Esophagus squamous epithelium (tissue), 5 donors: ENCODE measurements around the gene ZNHIT1. TPM values are rescaled to one million over a fixed set of nuclear protein-coding genes. Genes with fewer than 3 reads are reported as not detected.
A peak's percentile ranks its signal among the peaks of the same experiment; 100 is the strongest.

Source experiments
- DNase-seq: peaks from one replicate; lab custom pipeline; 2025; lab: John Stamatoyannopoulos, UW
- H3K27ac ChIP-seq, 4 donors: fragments of 200-600 bp; sonication (generic); one replicate each; pipeline ENCODE4 v1.5.1; 2016 to 2019; ENCODE audit warnings: mild to moderate bottlenecking in 1 of 4
- H3K27me3 ChIP-seq, 4 donors: fragments of 200-600 bp; sonication (generic); 1 replicate in 3 of 4; 2 replicates in 1 of 4; pipeline versions ENCODE4 v1.5.1 to v1.6.0; 2017 to 2021; ENCODE audit warnings: antibody characterized with exemption in 1 of 4
- H3K36me3 ChIP-seq, 3 donors: fragments of 200-600 bp; sonication (generic); one replicate each; pipeline ENCODE4 v1.5.1; 2016 to 2019
- H3K4me1 ChIP-seq, 3 donors: fragments of 200-600 bp; sonication (generic); one replicate each; pipeline ENCODE4 v1.5.1; 2017 to 2019
- H3K4me3 ChIP-seq, 4 donors: fragments of 200-600 bp; sonication (generic); 1 replicate in 3 of 4; 2 replicates in 1 of 4; pipeline ENCODE4 v1.5.1; 2016 to 2019; ENCODE audit warnings: mild to moderate bottlenecking in 2 of 4, moderate library complexity in 1 of 4
- H3K9me3 ChIP-seq, 3 donors: fragments of 200-600 bp; sonication (generic); one replicate each; pipeline ENCODE4 v1.5.1; 2016 to 2019
- CTCF ChIP-seq, 6 experiments: fragments of 450-650 bp in 4 of 6; fragments of 200-600 bp in 2 of 6; sonication (generic) in 2 of 6; IDR thresholded peaks; one replicate each; pipeline ENCODE4 v1.5.1; 2016 to 2019; ENCODE audit warnings: antibody characterized with exemption in 6 of 6, mild to moderate bottlenecking in 4 of 6, moderate library complexity in 4 of 6
- POLR2A ChIP-seq, 4 donors: fragments of 450-650 bp; IDR thresholded peaks; one replicate each; pipeline ENCODE4 v1.6.1; 2017; ENCODE audit warnings: antibody characterized with exemption in 4 of 4, mild to moderate bottlenecking in 4 of 4, moderate library complexity in 3 of 4
- WGBS, 2 donors: methylation state at CpG; one replicate each; pipeline ENCODE4 v1.1.5; 2018; 5-methylcytosine and 5-hydroxymethylcytosine counted together
- intact Hi-C: fragments of 100-400 bp; cut with DNase I; formaldehyde crosslinking; loops from one replicate; pipeline ENCODE4 v1.15.0; 2022
- total RNA-seq, 4 donors: library from RNA; depleted of rRNA; stranded (reverse); fragments of >200 nt; gene quantifications; one replicate each; pipeline ENCODE4 v1.1.0, GENCODE V29; 2016
- donor health status: DM: yes; HTN: yes; CAD: no.

ZNHIT1 gene
- total RNA-seq, 4 donors from 2014 or later = 51.3 to 87.9 (median 64.4) TPM

- H3K27me3 ChIP-seq = no peaks in the 10 kb centered on the region
- H3K27ac ChIP-seq = no peak overlapping the region
- WGBS, 2 donors = 96% methylated on average over 5 of the region's 24 CpGs; no CpG with 5 or more reads in 1 of the 2 donors
- no peak overlapping the region for H3K4me3 ChIP-seq
- TF ChIP-seq CTCF (IDR thresholded peaks at IDR 0.05) (no peak), POLR2A (IDR thresholded peaks at IDR 0.05) (no peak)
- H3K36me3 ChIP-seq = peaks cover 0 to 89% (median 9%) of the 10 kb centered on the region in 3 donors
- intact Hi-C loops = no loop called here
- DNase-seq = no peak
- H3K9me3 ChIP-seq = no peaks in the 10 kb centered on the region
- peaks cover 6 to 14% (median 8%) of the 10 kb centered on the region in 3 donors for H3K4me1 ChIP-seq
These were observed 6.5 kb upstream of the ZNHIT1 start for GRCh38 chr7:101211501-101211900.

- H3K9me3 ChIP-seq = no peaks in the 10 kb centered on the region
- H3K4me3 ChIP-seq = no peak overlapping the region
- intact Hi-C loops = no loop called here
- TF ChIP-seq CTCF (IDR thresholded peaks at IDR 0.05) = no peak
- TF ChIP-seq POLR2A (IDR thresholded peaks at IDR 0.05) = no peak
- DNase-seq = no peak
- peaks cover 0 to 85% (median 9%) of the 10 kb centered on the region in 3 donors for H3K36me3 ChIP-seq
- no peaks in the 10 kb centered on the region for H3K27me3 ChIP-seq
- H3K4me1 ChIP-seq = peaks cover 8 to 19% (median 11%) of the 10 kb centered on the region in 3 donors
- 97% methylated on average over 6 of the region's 8 CpGs; no CpG with 5 or more reads in 1 of the 2 donors for WGBS, 2 donors
- H3K27ac ChIP-seq = no peak overlapping the region
These were observed 6.0 kb upstream of the ZNHIT1 start for GRCh38 chr7:101212014-101212413.

- no peaks in the 10 kb centered on the region for H3K9me3 ChIP-seq
- peaks cover 0 to 51% (median 0%) of the 10 kb centered on the region in 3 donors for H3K36me3 ChIP-seq
- 64 to 72% methylated on average over 21 of the region's 31 CpGs for WGBS, 2 donors
- H3K4me3 ChIP-seq = peak overlapping the region; percentile 57 to 90 (median 78)
- no peak for TF ChIP-seq POLR2A (IDR thresholded peaks at IDR 0.05)
- no peak for TF ChIP-seq CTCF (IDR thresholded peaks at IDR 0.05)
- intact Hi-C loops = no loop called here
- peak overlapping the region; percentile 77 to 95 (median 90) for H3K27ac ChIP-seq
- peaks cover 21 to 49% (median 22%) of the 10 kb centered on the region in 3 donors for H3K4me1 ChIP-seq
- H3K27me3 ChIP-seq = no peaks in the 10 kb centered on the region
- DNase-seq = no peak
These were observed 1.7 kb upstream of the ZNHIT1 start for GRCh38 chr7:101216001-101216859.

- TF ChIP-seq CTCF (IDR thresholded peaks at IDR 0.05) (no peak), POLR2A (IDR thresholded peaks at IDR 0.05) (no peak)
- no peak for DNase-seq
These were observed 1.0 kb upstream of the ZNHIT1 start for GRCh38 chr7:101216860-101217387.

More at GRCh38 chr7:101216860-101217387, 1.0 kb upstream of the ZNHIT1 start:
- Histone ChIP-seq H3K4me3 (peak overlapping the region; percentile 57 to 90 (median 78)), H3K27me3 (no peaks in the 10 kb centered on the region), H3K9me3 (no peaks in the 10 kb centered on the region), H3K4me1 (peaks cover 21 to 56% (median 22%) of the 10 kb centered on the region in 3 donors), H3K36me3 (peaks cover 0 to 51% (median 0%) of the 10 kb centered on the region in 3 donors), H3K27ac (peak overlapping the region; percentile 77 to 95 (median 90))
- intact Hi-C loops = no loop called here
- 0% methylated on average over 4 to 9 of the region's 34 CpGs for WGBS, 2 donors
